ENCODE data around the gene CXCL13.
A peak's percentile ranks its signal among the peaks of the same experiment; 100 is the strongest.
"Not testable (repeated sequence)": the region's sequence is repeated elsewhere in the genome, so short reads cannot be mapped to it uniquely, and the experiment has no call there.

Gene CXCL13

GRCh38 chr4:77605210-77605902 lies at the start of gene CXCL13:
CXCL13 (plus strand) TSS chr4:77605820; CDS start chr4:77605866, 46 bp downstream.
- DNase-seq: no peak

- no peak for DNase-seq
These were observed 45.5 kb upstream of the CXCL13 start for GRCh38 chr4:77560170-77560569.

- not testable (repeated sequence) for DNase-seq
These were observed 43.9 kb upstream of the CXCL13 start for GRCh38 chr4:77561720-77562119.

GRCh38 chr4:77564231-77564630 lies 41.4 kb upstream of the CXCL13 start:
- DNase-seq: no peak

- DNase-seq: no peak
These were observed 39.5 kb upstream of the CXCL13 start for GRCh38 chr4:77566148-77566547.

- no peak for DNase-seq
These were observed 38.1 kb upstream of the CXCL13 start for GRCh38 chr4:77567549-77567948.

GRCh38 chr4:77570508-77571214 lies 35.0 kb upstream of the CXCL13 start:
- DNase-seq: not testable (repeated sequence)

GRCh38 chr4:77576351-77576750 lies 29.3 kb upstream of the CXCL13 start:
- DNase-seq: no peak

- no peak for DNase-seq
These were observed 27.5 kb upstream of the CXCL13 start for GRCh38 chr4:77578145-77578544.

GRCh38 chr4:77579406-77580076 lies 26.1 kb upstream of the CXCL13 start:
- DNase-seq: no peak

GRCh38 chr4:77581724-77582123 lies 23.9 kb upstream of the CXCL13 start:
- no peak for DNase-seq

GRCh38 chr4:77582156-77582555 lies 23.5 kb upstream of the CXCL13 start:
- no peak for DNase-seq

- no peak for DNase-seq
These were observed 22.9 kb upstream of the CXCL13 start for GRCh38 chr4:77582711-77583110.

- DNase-seq: peak; percentile 31
These were observed 18.7 kb upstream of the CXCL13 start for GRCh38 chr4:77586951-77587383.

- no peak for DNase-seq
These were observed 15.1 kb upstream of the CXCL13 start for GRCh38 chr4:77590482-77590881.

- no peak for DNase-seq
These were observed 14.1 kb upstream of the CXCL13 start for GRCh38 chr4:77591532-77591931.

- no peak for DNase-seq
These were observed 12.5 kb upstream of the CXCL13 start for GRCh38 chr4:77593101-77593500.

GRCh38 chr4:77593993-77594392 lies 11.6 kb upstream of the CXCL13 start:
- DNase-seq: no peak

GRCh38 chr4:77595364-77595973 lies 10.2 kb upstream of the CXCL13 start:
- DNase-seq: no peak

- no peak for DNase-seq
These were observed 6.2 kb upstream of the CXCL13 start for GRCh38 chr4:77599378-77599777.

- peak; percentile 14 for DNase-seq
These were observed 4.8 kb upstream of the CXCL13 start for GRCh38 chr4:77600521-77601451.

GRCh38 chr4:77601614-77602187 lies 3.9 kb upstream of the CXCL13 start:
- DNase-seq: no peak
